CD4-positive, alpha-beta T cell (primary cell): ENCODE data around the gene STMND1. TPM values are rescaled to one million over a fixed set of nuclear protein-coding genes. Genes with fewer than 3 reads are reported as not detected.

Source experiments
- ATAC-seq: fragments of 200-7000 bp; cut with Tn5 transposase; one replicate; pipeline ENCODE4 v1.10.0; 2022; ENCODE audit warnings: mild to moderate bottlenecking; ENCODE audit not compliant: poor library complexity
- CTCF ChIA-PET: fragments of 350-600 bp; sonication (Branson Sonifier 250); formaldehyde crosslinking; loops from one replicate; lab custom pipeline; 2021; ENCODE audit warnings: antibody characterized with exemption, inconsistent platforms; lab: Charles Lee
- POLR2A ChIA-PET: fragments of 350-600 bp; sonication (Branson Sonifier 250); formaldehyde crosslinking; loops from one replicate; lab custom pipeline; 2021; ENCODE audit warnings: antibody characterized with exemption, inconsistent platforms; lab: Charles Lee
- DNase-seq, 14 experiments: peaks; one replicate each; pipeline ENCODE4 v3.0.0-alpha.2; 2013 to 2020; ENCODE audit warnings: mixed read lengths in 2 of 14
- H3K27ac ChIP-seq, 2 donors: one replicate each; pipeline versions ENCODE4 v1.5.1 to v1.7.0; 2013; ENCODE audit warnings: low read length in 2 of 2, low read depth in 1 of 2, mild to moderate bottlenecking in 1 of 2
- H3K27me3 ChIP-seq, 2 experiments: 1 replicate in 1 of 2; 2 replicates in 1 of 2; pipeline versions ENCODE4 v1.6.1 to v1.7.0; 2013; ENCODE audit warnings: low read length in 2 of 2, control low read depth in 1 of 2, mild to moderate bottlenecking in 1 of 2, moderate library complexity in 1 of 2; ENCODE audit not compliant: insufficient read depth in 2 of 2, control insufficient read depth in 1 of 2
- H3K36me3 ChIP-seq: one replicate; pipeline ENCODE4 v1.6.1; 2013; ENCODE audit warnings: low read length, control low read depth; ENCODE audit not compliant: insufficient read depth
- H3K4me1 ChIP-seq: one replicate; pipeline ENCODE4 v1.6.1; 2013; ENCODE audit warnings: low read length, control low read depth; ENCODE audit not compliant: insufficient read depth
- H3K4me3 ChIP-seq: one replicate; pipeline ENCODE4 v1.5.1; 2013; ENCODE audit warnings: mild to moderate bottlenecking, low read length, moderate library complexity
- H3K9me3 ChIP-seq, 2 experiments: 1 replicate in 1 of 2; 2 replicates in 1 of 2; pipeline versions ENCODE4 v1.6.1 to v1.7.0; 2013; ENCODE audit warnings: low read length in 2 of 2, mild to moderate bottlenecking in 2 of 2, control low read depth in 1 of 2, moderate library complexity in 1 of 2; ENCODE audit not compliant: control insufficient read depth in 1 of 2, insufficient read depth in 1 of 2
- H3K27ac Mint-ChIP-seq: one replicate; pipeline ENCODE4 v1.8.0; 2020; ENCODE audit warnings: mixed read lengths
- H3K27me3 Mint-ChIP-seq: one replicate; pipeline ENCODE4 v1.8.0; 2021; ENCODE audit warnings: mixed read lengths
- H3K36me3 Mint-ChIP-seq: one replicate; pipeline ENCODE4 v1.8.0; 2021; ENCODE audit warnings: low read depth, mixed read lengths
- H3K4me1 Mint-ChIP-seq: one replicate; pipeline ENCODE4 v1.8.0; 2021; ENCODE audit warnings: low read depth, mixed read lengths
- H3K4me3 Mint-ChIP-seq: one replicate; pipeline ENCODE4 v1.8.0; 2020; ENCODE audit warnings: mild to moderate bottlenecking, mixed read lengths
- H3K9me3 Mint-ChIP-seq: one replicate; pipeline ENCODE4 v1.8.0; 2020; ENCODE audit warnings: mixed read lengths
- intact Hi-C, 2 experiments: fragments of 100-400 bp; cut with DNase I in 1 of 2; cut with micrococcal nuclease in 1 of 2; formaldehyde crosslinking; loops; one replicate each; pipeline versions ENCODE4 v1.15.1 to v1.9.0; 2023 to 2025; cut with DNase I, micrococcal nuclease
- total RNA-seq, 174 experiments: library from RNA in 2 of 174; stranded (reverse) in 2 of 174; gene quantifications; one replicate each; pipeline ENCODE4 v1.2.3 and lab custom pipeline; 2021 to 2026
- TF ChIP-seq, protein P1 (sequence below): fragments of 200-600 bp; IDR thresholded peaks from one replicate; pipeline ENCODE4 v1.8.0; 2022; ENCODE audit warnings: antibody characterized with exemption, mild to moderate bottlenecking

STMND1 gene
- total RNA-seq, 2 experiments from 2014 or later: not detected

DNA sequence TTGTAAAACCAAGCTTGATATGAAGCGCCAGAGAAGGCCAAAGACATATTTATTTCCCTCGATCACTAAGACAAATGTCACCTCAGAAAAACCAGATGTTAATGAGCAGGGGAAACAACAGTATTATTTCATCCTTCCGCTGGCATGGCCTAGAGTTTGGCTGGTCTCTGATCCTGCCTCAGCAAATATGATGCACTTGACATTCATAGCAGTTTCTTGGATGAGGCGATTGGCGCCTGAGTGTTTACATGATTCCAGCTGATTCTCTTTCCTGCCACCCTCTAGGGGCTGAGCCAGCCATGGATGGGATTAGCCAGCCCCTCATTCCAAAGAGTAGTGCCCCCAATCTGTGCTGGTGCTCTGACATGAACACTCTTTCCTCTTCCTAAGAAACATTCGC is 67.9 kb downstream of the STMND1 start:
- Mint-ChIP-seq H3K4me1 (no peaks in the 10 kb centered on the region), H3K9me3 (no peaks in the 10 kb centered on the region), H3K27me3 (peaks cover 16% of the 10 kb centered on the region), H3K27ac (no peak overlapping the region), H3K36me3 (no peaks in the 10 kb centered on the region), H3K4me3 (no peak overlapping the region)
- H3K36me3 ChIP-seq: no peaks in the 10 kb centered on the region
- H3K27me3 ChIP-seq: no peaks in the 10 kb centered on the region
- no peak overlapping the region for H3K27ac ChIP-seq
- TF ChIP-seq, protein P1, sequence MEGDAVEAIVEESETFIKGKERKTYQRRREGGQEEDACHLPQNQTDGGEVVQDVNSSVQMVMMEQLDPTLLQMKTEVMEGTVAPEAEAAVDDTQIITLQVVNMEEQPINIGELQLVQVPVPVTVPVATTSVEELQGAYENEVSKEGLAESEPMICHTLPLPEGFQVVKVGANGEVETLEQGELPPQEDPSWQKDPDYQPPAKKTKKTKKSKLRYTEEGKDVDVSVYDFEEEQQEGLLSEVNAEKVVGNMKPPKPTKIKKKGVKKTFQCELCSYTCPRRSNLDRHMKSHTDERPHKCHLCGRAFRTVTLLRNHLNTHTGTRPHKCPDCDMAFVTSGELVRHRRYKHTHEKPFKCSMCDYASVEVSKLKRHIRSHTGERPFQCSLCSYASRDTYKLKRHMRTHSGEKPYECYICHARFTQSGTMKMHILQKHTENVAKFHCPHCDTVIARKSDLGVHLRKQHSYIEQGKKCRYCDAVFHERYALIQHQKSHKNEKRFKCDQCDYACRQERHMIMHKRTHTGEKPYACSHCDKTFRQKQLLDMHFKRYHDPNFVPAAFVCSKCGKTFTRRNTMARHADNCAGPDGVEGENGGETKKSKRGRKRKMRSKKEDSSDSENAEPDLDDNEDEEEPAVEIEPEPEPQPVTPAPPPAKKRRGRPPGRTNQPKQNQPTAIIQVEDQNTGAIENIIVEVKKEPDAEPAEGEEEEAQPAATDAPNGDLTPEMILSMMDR: no peak
- H3K4me3 ChIP-seq: no peak overlapping the region
- intact Hi-C loops: no loop called here
- DNase-seq (no peak), ATAC-seq (no peak)
- no peaks in the 10 kb centered on the region for H3K9me3 ChIP-seq
- CTCF ChIA-PET: interaction anchor here (0.6 kb wide), 1 partner anchor 480 kb away, joined by 3 read pairs; no protein-coding TSS in a partner anchor
- POLR2A ChIA-PET: no interaction called here
- H3K4me1 ChIP-seq: no peaks in the 10 kb centered on the region

DNA sequence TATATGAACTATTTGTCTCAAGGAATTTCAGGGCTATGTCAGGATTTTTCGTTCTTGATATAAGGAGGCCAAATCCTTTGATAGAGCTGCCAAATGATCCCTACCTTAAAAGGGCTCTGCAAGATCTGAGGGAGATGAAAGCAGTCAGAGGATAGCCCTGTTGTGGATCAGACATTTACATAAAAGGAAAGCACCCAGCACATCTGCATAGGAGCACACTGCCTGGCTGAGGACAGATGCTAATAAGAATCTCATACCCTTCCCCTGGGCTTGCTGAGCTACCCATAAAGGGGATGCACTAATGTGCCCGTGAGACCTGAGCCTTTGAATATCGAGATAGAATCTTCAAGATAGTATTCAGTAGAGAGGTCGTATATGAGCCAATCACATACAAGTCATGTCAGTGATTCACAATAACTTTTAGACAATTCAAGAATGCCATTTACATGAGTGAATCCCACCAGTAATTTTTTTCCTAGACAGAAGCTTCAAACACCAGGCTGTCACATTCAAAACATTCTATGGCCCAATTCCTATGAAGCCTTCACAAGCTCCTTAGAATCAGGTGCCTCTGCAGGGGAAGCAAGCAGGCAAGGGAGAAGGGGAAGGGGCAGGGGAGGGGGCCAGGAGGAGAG is 71.1 kb downstream of the STMND1 start:
- H3K36me3 Mint-ChIP-seq: no peaks in the 10 kb centered on the region
- DNase-seq (no peak), ATAC-seq (no peak)
- POLR2A ChIA-PET: no interaction called here
- Histone ChIP-seq H3K27me3 (no peaks in the 10 kb centered on the region), H3K4me3 (no peak overlapping the region), H3K36me3 (no peaks in the 10 kb centered on the region), H3K27ac (no peak overlapping the region), H3K4me1 (no peaks in the 10 kb centered on the region), H3K9me3 (no peaks in the 10 kb centered on the region)
- no peaks in the 10 kb centered on the region for H3K4me1 Mint-ChIP-seq
- H3K4me3 Mint-ChIP-seq: no peak overlapping the region
- H3K9me3 Mint-ChIP-seq: no peaks in the 10 kb centered on the region
- CTCF ChIA-PET: no interaction called here
- intact Hi-C loops: no loop called here
- no peak overlapping the region for H3K27ac Mint-ChIP-seq
- peaks cover 22% of the 10 kb centered on the region for H3K27me3 Mint-ChIP-seq
- TF ChIP-seq, protein P1: no peak

DNA sequence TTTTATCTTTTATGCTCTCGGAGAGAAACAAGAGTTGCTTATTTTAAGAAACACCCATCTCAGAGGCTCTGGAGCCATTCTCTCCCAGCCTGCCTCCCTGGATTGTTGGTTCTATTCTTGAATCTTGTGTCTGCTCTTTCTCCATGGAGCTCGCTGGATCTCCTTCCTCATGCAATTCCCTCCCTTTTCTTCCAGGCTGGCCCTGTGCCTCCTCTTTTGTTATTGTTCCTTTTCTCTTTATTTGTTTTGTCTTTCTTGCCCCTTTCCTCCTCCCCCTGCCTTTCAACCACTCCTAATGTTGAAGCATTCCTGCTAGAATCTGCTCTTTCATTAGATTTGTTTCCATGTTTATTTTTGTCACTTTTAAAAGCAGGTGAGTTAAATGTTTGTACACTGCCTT is 76.5 kb downstream of the STMND1 start:
- Mint-ChIP-seq H3K27ac (no peak overlapping the region), H3K4me3 (no peak overlapping the region), H3K27me3 (peaks cover 16% of the 10 kb centered on the region), H3K4me1 (no peaks in the 10 kb centered on the region), H3K36me3 (no peaks in the 10 kb centered on the region), H3K9me3 (peaks cover 3% of the 10 kb centered on the region)
- Histone ChIP-seq H3K27me3 (no peaks in the 10 kb centered on the region), H3K9me3 (no peaks in the 10 kb centered on the region), H3K27ac (no peak overlapping the region), H3K4me1 (no peaks in the 10 kb centered on the region), H3K36me3 (no peaks in the 10 kb centered on the region), H3K4me3 (no peak overlapping the region)
- intact Hi-C loops: no loop called here
- POLR2A ChIA-PET: no interaction called here
- DNase-seq (no peak), ATAC-seq (no peak)
- TF ChIP-seq, protein P1: no peak
- CTCF ChIA-PET: no interaction called here
